Retinal pigment epithelial cell (primary cell): ENCODE measurements around the gene IL24.
A peak's percentile ranks its signal among the peaks of the same experiment; 100 is the strongest.

Experiments
- DNase-seq: peaks from one replicate; pipeline ENCODE4 v3.0.0-alpha.2; 2010; ENCODE audit warnings: low read depth
- H3K4me3 ChIP-seq: 2 replicates; pipeline ENCODE4 v1.5.1; 2011; ENCODE audit warnings: mild to moderate bottlenecking, low read length, control low read depth, moderate library complexity
- CTCF ChIP-seq: conservative IDR thresholded peaks from 2 replicates; pipeline ENCODE4 v1.5.1; 2011; ENCODE audit warnings: low read depth, low read length, control low read depth, inconsistent platforms

IL24 gene

DNA sequence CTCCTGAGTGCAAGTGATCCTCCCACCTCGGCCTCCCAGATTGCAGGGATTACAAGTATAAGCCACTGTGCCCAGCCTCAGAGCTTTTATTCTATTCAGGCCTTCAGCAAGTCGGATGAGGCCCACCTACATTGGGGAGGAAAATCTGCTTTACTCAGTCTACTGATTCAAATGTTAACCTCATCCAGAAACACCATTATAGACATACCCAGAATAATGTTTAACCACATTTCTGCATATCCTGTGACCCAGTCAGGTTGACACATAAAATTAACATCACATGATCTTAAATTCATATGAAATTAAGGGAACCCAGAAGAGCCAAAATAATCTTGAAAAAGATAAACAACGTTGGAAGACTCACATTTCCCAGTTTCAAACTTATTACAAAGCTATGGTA lies 16.9 kb upstream of the IL24 start:
- DNase-seq = no peak
- H3K4me3 ChIP-seq = no peak overlapping the region
- no peak for TF ChIP-seq CTCF

- H3K4me3 ChIP-seq = no peak overlapping the region
- peak; percentile 20 for TF ChIP-seq CTCF
- no peak for DNase-seq
These were observed 14.7 kb upstream of the IL24 start for GRCh38 chr1:206882555-206882954.

DNA sequence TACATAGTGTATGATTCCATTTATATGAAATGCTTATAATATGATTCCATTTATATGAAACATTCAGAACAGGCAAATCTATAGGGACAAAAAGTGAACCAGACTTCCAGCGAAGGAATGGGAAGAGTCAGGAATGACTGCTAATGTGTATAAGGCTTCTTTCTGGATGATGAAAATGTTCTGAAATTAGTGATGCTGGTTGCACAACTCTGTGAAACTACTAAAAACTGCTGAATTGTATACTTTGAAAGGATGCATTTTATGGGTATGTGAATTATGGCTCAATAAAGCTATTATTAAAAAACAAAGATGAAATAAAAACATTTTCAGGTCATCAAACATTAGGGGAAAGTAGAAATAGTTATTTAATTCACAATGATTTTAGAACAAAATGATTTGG lies 14.1 kb upstream of the IL24 start:
- no peak for TF ChIP-seq CTCF
- no peak overlapping the region for H3K4me3 ChIP-seq
- DNase-seq = no peak

DNA sequence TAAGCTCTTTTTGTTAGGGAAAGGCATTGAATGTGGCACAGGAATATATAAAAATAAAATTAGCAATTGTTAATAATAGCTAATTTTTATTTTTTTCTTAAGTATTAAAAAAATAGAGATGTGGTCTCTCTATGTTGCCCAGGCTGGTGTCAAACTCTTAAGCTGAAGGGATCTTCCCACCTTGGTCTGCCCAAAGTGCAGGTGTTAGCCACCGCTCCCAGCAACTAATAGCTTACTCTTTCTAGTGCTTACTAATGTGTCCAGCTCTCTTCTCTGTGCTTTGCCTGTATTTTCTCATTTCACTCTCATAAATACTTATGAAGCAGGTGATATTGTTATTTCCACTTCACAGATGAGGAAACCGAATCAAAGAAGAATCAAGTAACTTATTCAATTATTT lies 13.4 kb upstream of the IL24 start:
- no peak for DNase-seq
- no peak overlapping the region for H3K4me3 ChIP-seq
- TF ChIP-seq CTCF = no peak

DNA sequence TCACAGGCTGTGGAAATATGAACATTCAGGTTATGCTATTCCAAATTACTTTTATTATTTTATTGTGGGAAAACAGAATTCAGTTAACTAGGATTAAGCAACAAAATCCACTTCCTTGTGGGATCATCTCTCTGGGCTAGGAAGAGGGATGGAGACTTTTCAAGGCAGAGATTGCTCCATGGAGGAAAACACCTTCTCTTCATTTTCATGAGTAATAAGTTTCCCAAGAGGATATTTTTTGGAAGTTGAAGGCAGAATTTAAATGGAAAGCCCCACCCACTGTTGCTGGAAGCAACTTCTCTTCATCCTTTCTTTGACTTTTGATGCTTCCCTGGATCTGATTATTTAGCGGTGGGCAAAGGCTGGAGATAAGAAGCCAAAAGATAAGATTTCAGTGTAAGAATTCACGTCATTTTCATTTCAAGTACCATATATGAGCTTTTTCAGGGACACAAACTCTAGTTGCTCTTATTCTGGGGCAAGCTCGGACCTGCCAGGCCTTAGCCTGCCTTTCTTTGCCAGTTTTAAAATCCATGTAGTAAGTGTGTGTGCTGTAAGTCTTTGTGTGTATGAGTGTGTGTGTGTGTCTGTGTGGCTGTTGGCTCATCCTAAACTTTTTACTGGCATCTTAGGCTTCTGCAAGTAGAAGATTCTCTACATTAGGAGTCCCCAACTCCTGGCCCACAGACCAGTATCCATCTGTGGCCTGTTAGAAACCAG lies 11.7 kb upstream of the IL24 start:
- TF ChIP-seq CTCF = no peak
- DNase-seq = no peak
- H3K4me3 ChIP-seq = no peak overlapping the region

DNA sequence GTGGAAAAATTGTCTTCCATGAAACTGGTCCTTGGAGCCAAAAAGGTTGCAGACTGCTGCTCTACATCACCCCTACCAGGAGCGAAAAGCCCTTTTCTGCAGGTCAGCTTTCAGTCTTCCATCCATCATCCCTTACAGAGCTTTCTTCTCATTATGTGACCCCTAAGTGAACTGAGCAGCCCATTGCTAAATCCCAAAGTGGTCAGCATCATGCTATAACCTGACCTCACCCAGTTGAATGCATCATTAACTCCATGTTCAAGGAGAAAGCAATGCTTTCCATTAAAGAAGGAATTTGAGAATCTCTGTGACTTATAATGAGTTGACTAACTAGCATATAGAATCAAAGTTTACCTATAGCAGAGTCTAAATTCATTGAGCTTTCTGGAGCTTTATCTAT lies 10.4 kb upstream of the IL24 start:
- TF ChIP-seq CTCF = no peak
- no peak for DNase-seq
- no peak overlapping the region for H3K4me3 ChIP-seq

- DNase-seq = no peak
- H3K4me3 ChIP-seq = no peak overlapping the region
- no peak for TF ChIP-seq CTCF
These were observed 9.5 kb upstream of the IL24 start for GRCh38 chr1:206887701-206888100.
